HG02840 (cell line): ENCODE measurements around the gene SOCS3.
A peak's percentile ranks its signal among the peaks of the same experiment; 100 is the strongest.

Source experiments
- ATAC-seq: cut with Tn5 transposase; IDR thresholded peaks from one replicate; pipeline ENCODE4 v1.9.1; 2021; ENCODE audit warnings: mild to moderate bottlenecking, moderate library complexity, moderate number of reproducible peaks; ENCODE audit not compliant: unreplicated experiment, low FRiP score

The SOCS3 gene

GRCh38 chr17:78353834-78354233, 6.0 kb downstream of the SOCS3 start:
- ATAC-seq, result no peak

GRCh38 chr17:78351449-78352006, 8.3 kb downstream of the SOCS3 start:
- ATAC-seq, result no peak

GRCh38 chr17:78349891-78350642, 9.8 kb downstream of the SOCS3 start:
- no peak for ATAC-seq

GRCh38 chr17:78348055-78348770, 11.7 kb downstream of the SOCS3 start:
- ATAC-seq, result no peak

- no peak for ATAC-seq
These were observed 12.4 kb downstream of the SOCS3 start for GRCh38 chr17:78347453-78347852.

GRCh38 chr17:78346605-78347250, 13.1 kb downstream of the SOCS3 start:
- no peak for ATAC-seq

- no peak for ATAC-seq
These were observed 13.9 kb downstream of the SOCS3 start for GRCh38 chr17:78345791-78346494.

- no peak for ATAC-seq
These were observed 14.7 kb downstream of the SOCS3 start for GRCh38 chr17:78345172-78345571.

GRCh38 chr17:78344666-78345065, 15.2 kb downstream of the SOCS3 start:
- no peak for ATAC-seq

GRCh38 chr17:78343543-78344201, 16.2 kb downstream of the SOCS3 start:
- no peak for ATAC-seq

GRCh38 chr17:78343187-78343542, 16.7 kb downstream of the SOCS3 start:
- no peak for ATAC-seq

- no peak for ATAC-seq
These were observed 17.3 kb downstream of the SOCS3 start for GRCh38 chr17:78342449-78343186.

GRCh38 chr17:78341559-78342448, 18.1 kb downstream of the SOCS3 start:
- no peak for ATAC-seq

GRCh38 chr17:78340183-78340955, 19.5 kb downstream of the SOCS3 start:
- no peak for ATAC-seq

- ATAC-seq, result no peak
These were observed 21.2 kb downstream of the SOCS3 start for GRCh38 chr17:78338486-78339259.

GRCh38 chr17:78337244-78338109, 22.4 kb downstream of the SOCS3 start:
- ATAC-seq, result peak; percentile 53
